ENCODE data around the gene MSI2.
"Not testable (repeated sequence)": the region's sequence is repeated elsewhere in the genome, so short reads cannot be mapped to it uniquely, and the experiment has no call there.

MSI2 gene

GRCh38 chr17:57255776-57256681, at the start of gene MSI2:
Gene MSI2, plus strand, starts transcription at chr17:57256523. Its CDS starts 220 bp downstream, at chr17:57256743.
- DNase-seq (ENCODE audit: low read depth): peak; percentile 82

- no peak for DNase-seq (ENCODE audit: low read depth)
These were observed 49.4 kb upstream of the MSI2 start for GRCh38 chr17:57206928-57207327.

GRCh38 chr17:57207396-57207795, 48.9 kb upstream of the MSI2 start:
- DNase-seq (ENCODE audit: low read depth): no peak

- DNase-seq (ENCODE audit: low read depth): peak; percentile 4
These were observed 46.1 kb upstream of the MSI2 start for GRCh38 chr17:57210224-57210553.

GRCh38 chr17:57210972-57211411, 45.3 kb upstream of the MSI2 start:
- no peak for DNase-seq (ENCODE audit: low read depth)

- DNase-seq (ENCODE audit: low read depth): peak; percentile 15
These were observed 44.8 kb upstream of the MSI2 start for GRCh38 chr17:57211543-57211942.

- DNase-seq (ENCODE audit: low read depth): no peak
These were observed 43.0 kb upstream of the MSI2 start for GRCh38 chr17:57213180-57213825.

GRCh38 chr17:57215317-57215716, 41.0 kb upstream of the MSI2 start:
- peak; percentile 34 for DNase-seq (ENCODE audit: low read depth)

GRCh38 chr17:57221366-57222350, 34.7 kb upstream of the MSI2 start:
- no peak for DNase-seq (ENCODE audit: low read depth)

GRCh38 chr17:57222422-57222821, 33.9 kb upstream of the MSI2 start:
- DNase-seq (ENCODE audit: low read depth): not testable (repeated sequence)

GRCh38 chr17:57225127-57225526, 31.2 kb upstream of the MSI2 start:
- no peak for DNase-seq (ENCODE audit: low read depth)

- DNase-seq (ENCODE audit: low read depth): no peak
These were observed 29.5 kb upstream of the MSI2 start for GRCh38 chr17:57226793-57227192.

GRCh38 chr17:57228911-57229310, 27.4 kb upstream of the MSI2 start:
- DNase-seq (ENCODE audit: low read depth): no peak

- no peak for DNase-seq (ENCODE audit: low read depth)
These were observed 22.1 kb upstream of the MSI2 start for GRCh38 chr17:57234061-57234738.

- no peak for DNase-seq (ENCODE audit: low read depth)
These were observed 21.6 kb upstream of the MSI2 start for GRCh38 chr17:57234739-57235092.

- DNase-seq (ENCODE audit: low read depth): no peak
These were observed 21.2 kb upstream of the MSI2 start for GRCh38 chr17:57235124-57235523.

- DNase-seq (ENCODE audit: low read depth): no peak
These were observed 19.5 kb upstream of the MSI2 start for GRCh38 chr17:57236686-57237299.

- no peak for DNase-seq (ENCODE audit: low read depth)
These were observed 15.7 kb upstream of the MSI2 start for GRCh38 chr17:57240648-57241047.

GRCh38 chr17:57242148-57242547, 14.2 kb upstream of the MSI2 start:
- no peak for DNase-seq (ENCODE audit: low read depth)

GRCh38 chr17:57243171-57243622, 13.1 kb upstream of the MSI2 start:
- DNase-seq (ENCODE audit: low read depth): peak; percentile 70

- DNase-seq (ENCODE audit: low read depth): no peak
These were observed 10.5 kb upstream of the MSI2 start for GRCh38 chr17:57245786-57246185.
